HG03095 (cell line): Measurements from ENCODE around the gene PTGR1.
"Not testable (repeated sequence)": the region's sequence is repeated elsewhere in the genome, so short reads cannot be mapped to it uniquely, and the experiment has no call there.

Source experiments
- ATAC-seq: cut with Tn5 transposase; IDR thresholded peaks from one replicate; pipeline ENCODE4 v1.9.1; 2021; ENCODE audit warnings: moderate library complexity; ENCODE audit not compliant: unreplicated experiment

PTGR1 gene

DNA sequence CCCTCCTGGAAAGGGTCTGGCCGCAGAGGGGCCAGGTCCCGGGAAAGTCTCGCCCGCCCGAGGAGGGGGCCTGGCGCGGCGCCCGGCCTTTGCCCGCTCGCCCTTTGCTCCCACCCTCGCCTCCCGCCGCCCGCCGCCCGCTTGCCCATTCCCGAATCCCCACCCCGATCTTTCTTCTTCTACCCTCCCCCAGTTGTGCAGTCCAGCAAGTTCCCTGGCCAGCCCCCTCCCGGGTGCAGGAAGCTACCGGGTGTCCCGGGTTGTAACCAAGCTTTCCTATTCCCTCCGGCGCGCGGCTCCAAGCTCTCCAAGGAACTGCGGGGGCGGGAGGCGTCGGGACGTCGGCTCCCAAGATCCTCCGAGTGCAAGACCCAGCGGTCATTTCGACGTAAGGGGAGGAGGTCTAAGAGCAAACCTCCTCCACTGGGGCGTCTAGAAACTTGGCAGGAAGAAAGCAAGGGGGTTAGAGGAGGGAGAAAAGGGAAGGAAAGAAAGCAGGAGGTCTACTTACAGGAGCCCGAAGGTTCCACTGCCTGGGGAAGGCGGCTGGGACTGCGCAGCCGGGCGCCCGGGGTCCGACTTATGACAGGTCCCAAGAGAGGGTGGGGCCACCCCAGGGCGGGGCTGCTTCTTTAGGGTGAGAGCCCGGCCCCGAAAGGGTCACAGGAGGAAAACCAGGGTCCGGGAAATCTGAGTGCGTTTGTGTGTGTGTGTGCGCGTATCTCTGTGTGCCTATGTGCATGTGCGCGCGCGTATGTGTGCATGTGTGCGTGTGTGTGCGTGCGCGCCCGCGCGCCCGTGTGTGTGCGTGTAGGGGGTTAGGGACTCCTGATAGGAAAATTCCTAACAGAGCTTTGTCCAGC lies at the start of gene PTGR1:
Gene PTGR1, minus strand, starts transcription at position 556 of the 863 bp plus-strand sequence. CDS start 2,225 bp downstream, outside the sequence.
- no peak for ATAC-seq

DNA sequence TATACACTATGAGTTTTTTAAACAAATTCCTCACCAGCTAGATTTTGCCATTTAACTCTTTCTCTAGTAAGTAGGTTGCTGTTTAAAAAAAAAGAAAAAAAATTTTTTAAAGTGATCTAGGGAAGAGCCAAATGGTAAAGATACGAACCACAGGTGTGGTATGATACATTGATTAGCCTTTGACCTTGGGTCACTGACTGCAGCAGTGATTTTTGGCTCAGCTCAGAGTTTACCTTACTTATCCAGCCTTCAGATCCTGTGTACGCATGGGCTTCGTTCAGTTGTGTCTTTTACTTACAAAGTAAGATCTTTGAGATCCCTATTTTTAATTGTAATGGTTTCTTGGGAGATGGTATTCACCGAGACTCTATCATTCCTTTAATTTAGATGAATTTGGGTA lies 49.6 kb upstream of the PTGR1 start:
- ATAC-seq: no peak

DNA sequence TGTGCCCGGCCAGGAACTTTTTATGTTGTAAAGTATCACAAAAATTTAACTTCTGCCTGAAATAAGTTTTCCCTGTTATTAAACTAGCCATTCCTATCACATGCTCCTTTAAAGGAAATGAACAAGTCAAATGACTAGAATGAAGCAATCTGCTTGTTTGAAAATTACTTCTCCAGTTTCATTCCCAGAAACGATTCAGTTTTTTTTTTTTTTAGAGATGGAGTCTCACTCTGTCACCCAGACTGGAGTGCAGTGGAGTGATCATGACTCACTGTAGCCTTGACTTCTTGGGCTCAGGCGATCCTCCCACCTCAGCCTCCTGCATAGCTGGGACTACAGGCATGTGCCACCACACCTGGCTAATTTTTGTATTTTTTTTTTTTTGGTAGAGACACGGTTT lies 48.6 kb upstream of the PTGR1 start:
- no peak for ATAC-seq

DNA sequence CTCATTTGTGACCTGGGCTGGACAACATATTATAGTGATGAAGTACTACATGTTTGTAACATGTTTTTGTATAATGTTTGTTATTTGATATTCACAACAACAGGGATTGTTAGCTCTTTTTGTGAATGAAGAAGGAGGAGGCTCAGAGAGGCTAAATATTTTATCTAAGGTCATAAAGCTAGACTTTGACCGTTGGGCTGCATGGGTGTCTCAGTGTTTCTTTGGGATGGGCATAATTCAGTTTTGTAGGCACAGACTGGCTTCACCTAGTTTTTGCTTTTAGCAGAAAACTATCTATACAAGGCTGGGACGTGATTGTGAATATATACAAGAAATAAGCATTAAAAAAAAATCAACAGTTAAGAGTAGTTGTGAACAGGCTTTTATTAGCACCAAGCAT lies 47.0 kb upstream of the PTGR1 start:
- no peak for ATAC-seq

DNA sequence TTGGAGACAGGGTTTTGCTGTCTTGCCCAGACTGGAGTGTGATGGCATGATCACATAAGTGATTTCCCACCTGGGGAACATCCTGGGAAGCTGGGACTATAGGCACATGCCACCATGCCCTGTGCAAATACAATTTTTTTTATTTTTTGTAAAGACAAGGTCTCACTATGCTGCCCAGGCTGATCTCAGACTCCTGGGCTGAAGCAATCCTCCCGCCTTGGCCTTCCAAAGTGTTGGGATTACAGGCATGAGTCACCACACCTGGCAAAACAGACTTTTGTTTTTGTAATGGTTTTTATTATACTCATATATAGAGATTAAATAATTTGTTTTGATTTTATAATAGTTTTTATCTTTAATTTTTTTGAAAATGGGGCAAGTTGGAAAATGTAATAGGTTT lies 46.4 kb upstream of the PTGR1 start:
- no peak for ATAC-seq

DNA sequence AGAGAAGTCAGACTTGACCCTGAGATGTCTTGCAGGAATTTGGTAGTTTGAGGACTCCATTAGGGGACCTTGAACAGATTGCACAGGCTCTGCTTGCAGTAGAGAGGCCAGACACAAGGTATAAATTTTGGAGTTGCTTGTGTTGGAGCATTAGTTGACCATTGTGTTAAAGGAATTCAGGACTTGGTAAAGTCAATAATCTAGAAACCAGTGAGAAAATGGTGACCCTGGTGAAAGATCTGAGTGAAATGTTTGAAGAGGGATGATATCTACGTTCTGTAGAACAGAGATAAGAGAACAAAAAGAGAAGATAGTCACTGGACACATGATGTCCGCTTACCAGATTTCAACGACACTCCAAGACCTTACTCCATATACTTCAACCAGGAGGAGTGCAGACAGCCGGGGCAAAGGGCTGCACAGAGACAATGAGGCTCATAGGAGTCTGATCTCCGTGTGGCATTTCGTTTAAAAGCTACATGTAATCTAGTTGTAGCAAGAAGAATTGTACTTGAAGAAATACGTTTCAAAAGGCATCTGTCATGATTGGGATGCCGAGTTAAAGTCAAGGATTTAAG lies 44.8 kb upstream of the PTGR1 start:
- no peak for ATAC-seq

DNA sequence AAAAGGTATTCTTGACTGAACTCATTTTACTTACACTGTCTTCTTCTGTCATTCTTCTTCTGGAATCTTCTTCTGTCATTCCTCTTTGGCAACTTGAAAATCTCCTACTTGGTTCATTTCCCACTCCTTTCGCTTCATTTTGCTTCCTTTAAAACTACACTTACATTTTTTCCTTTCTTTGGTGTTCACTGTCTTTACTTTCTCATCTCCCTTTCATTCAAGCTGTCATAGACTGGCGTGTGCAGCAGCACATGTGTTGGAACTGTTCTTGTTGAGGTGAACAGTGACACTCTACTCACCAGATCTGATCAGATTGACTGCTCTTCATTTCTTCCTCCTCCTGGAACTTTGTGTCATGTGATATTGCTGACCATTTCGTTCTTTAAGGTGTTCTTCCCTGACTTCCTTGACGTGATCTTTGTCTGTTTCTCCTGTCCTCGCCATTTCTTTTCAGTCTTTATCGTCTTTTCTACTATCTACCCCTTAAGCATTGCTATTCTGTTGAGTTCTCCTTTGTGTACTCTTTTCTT lies 38.0 kb upstream of the PTGR1 start:
- ATAC-seq: no peak

DNA sequence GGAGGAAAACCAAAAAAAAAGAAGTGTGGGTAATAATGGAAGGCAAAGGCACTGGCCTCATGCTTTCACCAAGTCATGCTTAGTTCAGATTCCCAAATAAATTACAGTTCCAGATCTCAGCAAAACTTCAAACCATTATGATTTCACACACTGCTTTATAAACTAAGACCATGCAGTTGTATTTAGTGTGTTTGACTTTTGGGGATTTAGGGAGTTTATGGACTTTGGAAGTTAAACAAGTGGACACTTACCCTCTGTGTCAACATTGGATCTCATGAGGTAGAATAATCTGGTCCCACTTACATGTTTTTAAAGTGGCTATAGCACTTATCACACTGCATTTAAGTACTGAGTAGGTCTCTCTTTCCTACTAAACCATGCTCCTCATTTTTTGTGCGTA lies 35.4 kb upstream of the PTGR1 start:
- no peak for ATAC-seq

DNA sequence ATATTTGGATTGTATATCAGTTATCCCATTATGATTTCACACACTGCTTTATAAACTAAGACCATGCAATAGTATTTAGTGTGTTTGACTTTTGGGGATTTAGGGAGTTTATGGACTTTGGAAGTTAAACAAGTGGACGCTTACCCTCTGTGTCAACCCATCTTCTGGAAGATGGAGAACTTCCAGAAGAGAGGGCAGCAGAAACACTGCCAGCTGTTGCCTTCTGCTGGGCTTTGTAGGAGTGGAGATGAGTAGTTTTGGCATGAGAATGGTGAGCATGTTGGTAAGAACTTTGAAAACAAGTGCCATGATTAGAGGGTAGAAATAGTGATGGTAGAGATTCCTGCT lies 33.9 kb upstream of the PTGR1 start:
- no peak for ATAC-seq

DNA sequence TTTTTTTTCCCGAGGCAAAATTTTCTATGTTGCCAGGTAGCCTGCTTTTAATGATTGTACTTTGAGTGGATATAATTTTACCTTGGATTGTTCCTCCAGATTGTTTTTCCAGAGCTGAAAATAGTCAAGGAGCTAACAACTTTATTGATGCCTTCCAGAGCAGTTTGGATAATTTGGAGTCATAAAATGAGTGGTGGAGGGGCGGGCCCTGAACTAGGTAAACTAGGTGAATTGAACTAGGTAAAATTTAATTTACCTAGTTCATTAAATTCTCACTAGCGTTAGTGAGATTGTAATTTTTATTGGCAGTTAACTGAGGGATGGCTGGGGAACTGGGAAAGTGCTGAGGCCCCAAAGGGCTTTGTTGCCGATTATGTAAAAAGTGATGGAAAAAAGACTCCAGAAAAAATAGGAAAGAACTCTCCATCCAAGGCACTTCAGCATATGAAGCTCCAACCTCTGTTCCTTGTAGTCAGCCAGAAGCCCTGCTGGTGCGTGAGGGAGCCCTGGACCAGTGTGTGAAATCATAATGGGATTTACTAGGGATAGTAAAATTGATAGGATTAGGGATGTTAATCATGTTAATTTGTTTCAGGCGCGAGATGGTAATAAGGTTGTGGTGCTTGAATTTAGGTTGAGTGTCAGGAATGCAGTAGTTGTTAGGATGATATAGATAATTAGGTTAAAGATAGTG lies 33.4 kb upstream of the PTGR1 start:
- ATAC-seq: no peak

DNA sequence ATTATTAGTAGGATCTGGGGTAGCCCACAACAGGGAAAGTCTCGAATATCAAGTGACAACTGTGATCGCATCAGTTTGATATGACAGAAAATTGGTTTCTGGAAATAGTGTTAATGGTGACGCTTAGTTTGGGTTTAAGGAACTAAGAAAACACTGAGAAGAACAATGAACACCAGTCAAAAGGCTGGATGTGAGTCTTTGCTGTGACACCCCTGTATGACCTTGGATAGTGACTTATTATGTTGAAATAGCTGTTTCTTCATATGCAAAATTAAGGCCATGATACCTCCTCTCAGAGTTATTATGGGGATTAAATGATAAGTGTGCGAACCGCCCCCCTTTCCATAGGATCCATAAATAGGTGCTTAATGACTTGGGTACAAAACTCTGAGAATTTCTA lies 32.6 kb upstream of the PTGR1 start:
- no peak for ATAC-seq

DNA sequence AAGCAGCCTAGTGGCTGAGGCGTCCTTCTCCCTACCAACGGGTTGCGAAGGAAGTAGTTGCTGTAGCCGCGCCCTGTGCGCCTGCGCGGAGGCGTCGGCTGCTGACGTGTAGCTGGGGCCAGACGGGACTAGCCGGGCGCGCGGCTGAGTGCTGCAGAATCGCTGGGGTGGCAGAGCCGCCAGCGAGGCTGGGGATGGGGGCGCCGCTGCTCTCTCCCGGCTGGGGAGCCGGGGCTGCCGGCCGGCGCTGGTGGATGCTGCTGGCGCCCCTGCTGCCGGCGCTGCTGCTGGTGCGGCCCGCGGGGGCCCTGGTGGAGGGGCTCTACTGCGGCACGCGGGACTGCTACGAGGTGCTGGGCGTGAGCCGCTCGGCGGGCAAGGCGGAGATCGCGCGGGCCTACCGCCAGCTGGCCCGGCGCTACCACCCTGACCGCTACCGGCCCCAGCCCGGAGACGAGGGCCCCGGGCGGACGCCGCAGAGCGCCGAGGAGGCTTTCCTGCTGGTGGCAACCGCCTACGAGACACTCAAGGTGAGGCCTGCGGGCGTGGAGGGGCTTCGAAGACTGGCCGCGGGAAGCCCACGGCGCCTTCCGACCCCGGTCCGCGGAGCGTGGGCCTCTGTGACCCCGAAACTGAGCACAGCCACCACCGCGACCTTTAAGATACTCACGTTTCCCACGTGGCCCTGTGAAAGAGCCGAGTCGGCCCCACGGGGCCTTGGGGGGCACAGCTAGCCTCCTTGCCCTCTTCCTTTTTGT lies 31.9 kb upstream of the PTGR1 start, which contains the start of gene DNAJC25:
Gene DNAJC25, plus strand, starts transcription at position 121 of the 758 bp plus-strand sequence. Its CDS starts 74 bp downstream, at position 195.
- peak; percentile 98 for ATAC-seq

DNA sequence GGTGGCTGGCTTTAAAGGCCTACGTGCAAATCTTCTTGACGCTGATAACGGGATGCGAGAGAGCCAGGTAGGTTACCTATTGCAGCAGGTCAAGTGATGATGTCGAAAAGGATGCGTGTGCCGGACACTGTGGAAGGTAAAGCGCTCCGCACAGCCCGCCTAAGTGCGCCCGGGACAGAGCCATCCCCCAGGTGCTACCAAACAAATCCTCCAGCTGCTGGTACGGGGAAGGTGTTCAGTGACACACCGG lies 31.4 kb upstream of the PTGR1 start:
- no peak for ATAC-seq

DNA sequence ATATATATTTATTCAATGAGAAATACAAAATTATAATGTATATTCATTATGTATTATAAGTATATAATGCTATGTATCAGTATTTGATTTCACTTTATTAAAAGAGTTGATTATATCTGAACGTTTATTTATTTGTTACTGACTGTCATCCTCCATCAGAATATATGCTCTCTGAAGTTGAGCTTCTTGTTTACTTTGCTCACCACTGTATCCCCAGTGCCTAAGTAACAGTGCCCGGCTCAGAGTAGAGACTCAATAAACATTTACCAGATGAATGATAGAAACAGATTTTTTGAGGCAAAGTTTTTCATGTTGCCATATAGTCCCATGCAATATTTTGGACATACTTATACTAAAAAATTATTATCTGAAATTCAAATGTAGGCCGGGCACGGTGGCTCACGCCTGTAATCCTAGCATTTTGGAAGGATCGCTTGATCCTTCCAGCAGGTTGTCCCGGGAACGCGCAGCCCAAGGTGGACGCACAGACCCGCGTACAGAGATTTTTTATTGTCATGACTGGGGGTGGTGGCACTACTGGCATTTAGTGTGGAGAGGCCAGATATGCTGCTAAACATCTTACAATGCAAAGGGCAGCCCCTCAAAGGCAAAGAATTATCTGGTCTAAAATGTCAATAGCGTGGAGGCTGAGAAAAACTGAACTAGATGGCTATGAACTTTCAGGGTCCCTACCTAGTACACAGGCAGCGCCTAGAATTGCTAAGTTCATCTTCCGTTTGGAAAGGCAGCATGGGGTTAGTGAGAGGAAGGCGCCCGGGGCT lies 30.9 kb upstream of the PTGR1 start:
- ATAC-seq: peak; percentile 25

DNA sequence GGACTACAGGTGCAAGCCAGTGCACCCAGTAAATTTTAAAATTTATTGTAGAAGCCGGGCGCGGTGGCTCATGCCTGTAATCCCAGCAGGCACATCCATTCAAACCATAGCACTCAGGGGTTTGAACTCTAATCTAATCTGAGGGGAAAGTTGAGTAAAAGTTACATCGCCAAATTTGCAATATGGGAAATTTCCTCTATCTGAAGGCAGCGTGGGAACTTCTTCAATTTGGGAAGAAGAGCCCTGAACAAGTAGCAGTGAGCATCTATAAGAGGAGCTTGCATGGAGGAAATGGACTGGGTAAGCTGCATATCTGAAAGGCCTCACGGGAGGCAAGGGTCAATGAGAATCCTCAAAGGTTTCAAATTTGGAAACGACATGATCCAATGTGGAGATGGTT lies 29.0 kb upstream of the PTGR1 start:
- ATAC-seq: no peak

DNA sequence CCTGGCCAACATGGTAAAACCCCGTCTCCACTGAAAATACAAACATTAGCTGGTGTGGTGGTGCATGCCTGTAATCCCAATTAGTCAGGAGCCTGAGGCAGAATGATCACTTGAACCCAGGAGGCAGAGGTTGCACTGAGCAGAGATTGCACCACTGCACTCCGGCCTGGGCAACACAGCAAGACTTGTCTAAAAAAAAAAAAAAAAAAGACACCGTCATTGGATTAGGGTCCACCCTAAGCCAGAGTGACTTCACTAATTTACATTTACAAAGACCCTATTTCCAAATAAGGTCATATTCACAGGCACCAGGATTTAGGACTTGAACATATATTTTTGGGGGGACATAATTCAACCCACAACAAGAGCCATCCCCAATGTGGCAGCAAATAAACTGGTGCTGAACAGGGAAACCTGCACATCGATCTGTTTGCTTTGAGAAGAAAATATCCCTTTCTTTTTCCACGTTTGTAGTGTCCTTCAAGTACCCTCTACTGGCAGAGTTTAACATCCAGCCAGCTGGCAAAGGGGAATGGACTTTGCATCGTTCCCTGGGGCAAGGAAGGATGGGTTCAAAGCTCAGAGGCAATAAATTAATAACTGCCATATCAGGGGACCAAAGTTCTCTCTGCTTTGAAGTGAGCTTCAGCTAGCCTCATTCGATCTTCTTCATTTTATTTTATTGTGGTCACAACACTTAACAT lies 28.0 kb upstream of the PTGR1 start:
- no peak for ATAC-seq

DNA sequence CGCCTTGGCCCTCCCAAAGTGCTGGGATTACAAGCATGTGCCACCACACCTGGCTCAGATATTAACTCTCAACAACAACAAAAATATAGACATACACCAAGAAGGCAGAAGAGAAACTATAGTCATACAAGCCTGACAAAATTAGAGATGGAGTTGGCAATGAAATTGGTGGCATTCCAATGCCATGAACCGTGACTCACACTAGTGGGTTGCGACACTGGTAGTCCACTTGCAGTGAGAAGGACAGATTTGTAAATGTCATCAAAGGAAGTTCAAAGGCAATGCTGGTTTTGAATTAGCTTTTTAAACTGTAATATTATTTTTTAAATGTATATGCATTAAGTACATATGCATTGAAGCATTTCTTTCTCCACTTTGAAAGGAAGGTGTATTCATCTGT lies 23.2 kb upstream of the PTGR1 start:
- no peak for ATAC-seq

DNA sequence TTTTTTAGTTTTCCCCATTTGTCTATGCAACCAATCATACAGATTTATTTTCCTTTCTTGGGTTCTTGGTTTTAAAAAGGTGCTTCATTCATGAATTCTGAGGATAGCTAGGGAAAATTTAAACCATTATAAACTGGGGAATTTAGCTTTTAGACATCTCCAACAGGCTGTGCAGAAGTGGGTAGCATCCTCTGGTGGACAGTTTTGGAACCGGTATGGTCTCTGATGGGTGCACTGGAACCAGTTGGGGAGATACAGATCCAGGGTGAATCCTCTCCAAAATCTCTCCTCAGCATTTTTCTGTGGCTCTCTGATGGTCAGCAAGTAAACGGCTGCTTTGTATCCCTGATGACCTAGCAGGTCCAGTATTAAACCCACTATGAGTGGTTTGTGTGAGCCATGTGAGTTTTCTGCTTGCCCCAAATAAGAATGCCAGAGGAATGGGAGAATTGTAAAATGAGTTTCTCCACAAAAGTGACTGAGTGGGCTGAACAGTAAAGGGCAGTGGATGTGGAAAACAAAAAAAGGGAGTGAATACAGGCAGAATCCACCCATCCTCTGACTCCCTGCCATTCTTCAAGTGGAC lies 22.5 kb upstream of the PTGR1 start:
- ATAC-seq: no peak

DNA sequence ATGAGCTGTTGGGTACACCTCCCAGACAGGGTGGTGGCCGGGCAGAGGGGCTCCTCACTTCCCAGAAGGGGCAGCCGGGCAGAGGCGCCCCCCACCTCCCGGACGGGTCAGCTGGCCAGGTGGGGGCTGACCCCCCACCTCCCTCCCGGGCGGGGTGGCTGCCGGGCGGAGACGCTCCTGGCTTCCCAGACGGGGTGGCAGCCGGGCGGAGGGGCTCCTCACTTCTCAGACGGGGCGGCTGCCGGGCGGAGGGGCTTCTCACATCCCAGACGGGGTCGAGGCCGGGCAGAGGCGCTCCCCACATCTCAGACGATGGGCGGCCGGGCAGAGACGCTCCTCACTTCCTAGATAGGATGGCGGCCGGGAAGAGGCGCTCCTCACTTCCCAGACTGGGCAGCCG lies 17.9 kb upstream of the PTGR1 start:
- ATAC-seq: not testable (repeated sequence)

DNA sequence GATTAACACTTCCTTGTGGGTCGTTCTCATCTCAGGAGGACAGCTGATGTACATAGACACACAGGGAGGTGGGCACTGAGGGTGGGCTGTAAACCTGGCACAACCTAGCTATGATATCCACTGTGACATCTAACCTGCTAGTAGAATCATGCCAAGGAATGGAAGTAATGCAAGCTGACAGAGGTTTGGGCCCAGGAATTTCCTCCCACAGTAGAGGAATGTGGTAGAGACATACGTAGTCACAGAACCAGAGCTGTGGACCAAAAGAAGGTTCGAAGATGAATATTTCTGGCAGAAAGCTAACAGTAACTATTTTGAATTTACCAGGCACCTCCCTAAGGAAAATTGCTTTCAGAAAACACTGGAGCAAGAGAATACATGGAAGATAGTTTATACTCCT lies 16.5 kb upstream of the PTGR1 start:
- no peak for ATAC-seq
